GM12873 (cell line): Measurements from ENCODE around the gene CMC1.

Source experiments
- CTCF ChIP-seq: IDR thresholded peaks from 2 replicates; pipeline ENCODE4 v1.5.1; 2012; ENCODE audit warnings: low read depth, mild to moderate bottlenecking, moderate library complexity, low read length, control low read depth; ENCODE audit not compliant: insufficient read depth; ENCODE audit errors: missing control alignments

Gene CMC1

GRCh38 chr3:28328188-28329151 is 87.1 kb downstream of the CMC1 start:
- TF ChIP-seq CTCF, result peak; percentile 45

GRCh38 chr3:28334552-28334951 is 93.1 kb downstream of the CMC1 start:
- TF ChIP-seq CTCF, result no peak

GRCh38 chr3:28335246-28335645 is 93.8 kb downstream of the CMC1 start:
- no peak for TF ChIP-seq CTCF

- no peak for TF ChIP-seq CTCF
These were observed 95.8 kb downstream of the CMC1 start for GRCh38 chr3:28337230-28337629.

- no peak for TF ChIP-seq CTCF
These were observed 101.7 kb downstream of the CMC1 start for GRCh38 chr3:28343144-28343543.

- TF ChIP-seq CTCF, result no peak
These were observed 104.3 kb downstream of the CMC1 start for GRCh38 chr3:28345690-28346089.

GRCh38 chr3:28347374-28348264 is 106.2 kb downstream of the CMC1 start:
- no peak for TF ChIP-seq CTCF
